K562 (cell line): ENCODE measurements around the gene TRIM27. TPM values are rescaled to one million over a fixed set of nuclear protein-coding genes. Genes with fewer than 3 reads are reported as not detected.

Experiments used
- KDM2B ChIP-seq: fragments of 250-450 bp; sonication (Bioruptor Pico); IDR thresholded peaks from 2 replicates; pipeline ENCODE4 v1.8.0; 2021; ENCODE audit warnings: mild to moderate bottlenecking, moderate library complexity
- TBP ChIP-seq: optimal IDR thresholded peaks from 2 replicates; pipeline ENCODE3; 2011; ENCODE audit warnings: low read depth, low read length, improper control_type of control experiment
- ZBTB33 ChIP-seq: sonication (generic); formaldehyde crosslinking; IDR thresholded peaks from 2 replicates; pipeline ENCODE4 v1.8.1; 2023; ENCODE audit warnings: mild to moderate bottlenecking, missing genetic modification reagents
- ZBTB40 ChIP-seq, 2 experiments: fragments of 450-650 bp in 1 of 2; sonication (generic) in 1 of 2; formaldehyde crosslinking in 1 of 2; IDR thresholded peaks; 2 replicates each; pipeline versions ENCODE4 v1.7.1 to v1.9.0; 2016 to 2022; ENCODE audit warnings: inconsistent platforms in 1 of 2, mild to moderate bottlenecking in 1 of 2, missing genetic modification reagents in 1 of 2
- ZNF512 ChIP-seq: IDR thresholded peaks from 2 replicates; pipeline ENCODE4 v1.6.1; 2016; ENCODE audit warnings: missing genetic modification characterization, missing compliant biosample characterization
- ZNF764 ChIP-seq: fragments of 250-450 bp; sonication (Bioruptor Pico); IDR thresholded peaks from 2 replicates; pipeline ENCODE4 v1.4.0; 2020; ENCODE audit warnings: low read depth, mild to moderate bottlenecking, moderate library complexity
- polyA plus RNA-seq, 8 experiments: library from polyadenylated mRNA; depleted of rRNA in 4 of 8; stranded (reverse) in 5 of 8; unstranded in 3 of 8; fragments of >200 nt; fragmentation: Nextera tagmentation in 2 of 8; fragmentation: Illumina TruSeq in 1 of 8; extraction: Ambion mirVana in 2 of 8; extraction: Trizol in 1 of 8; gene quantifications; 2 replicates each; pipeline versions ENCODE4 v1.2.1 to v1.2.3, GENCODE V29; 2011 to 2014; ENCODE audit warnings: inconsistent platforms in 1 of 8, missing spikeins in 1 of 8
- total RNA-seq, 7 experiments: library from RNA; depleted of rRNA in 6 of 7; stranded (reverse); fragments of >200 nt in 6 of 7; fragmentation: Illumina TruSeq in 2 of 7; extraction: Trizol in 2 of 7; gene quantifications; 2 replicates each; pipeline versions ENCODE4 v1.2.1 to v1.2.3, GENCODE V29; 2011 to 2021; ENCODE audit warnings: low replicate concordance in 1 of 7

The TRIM27 gene
- total and polyA plus RNA-seq, 9 of the 15 experiments (the other 6 are each of a cell fraction or from before 2014, with no cell fraction given), result 37.7 to 235 (median 122) TPM

- TF ChIP-seq TBP, result peak; percentile 99
- peak; percentile 57; the same call in 1 of the 2 replicates for TF ChIP-seq ZNF764 (CRISPR knock-in tag)
- TF ChIP-seq ZNF512, result no peak
- peak; percentile 8; the same call in 1 of the 2 replicates for TF ChIP-seq KDM2B (CRISPR knock-in tag)
- TF ChIP-seq ZBTB40 (IDR thresholded peaks at IDR 0.05), result peak; percentile 90
- no peak for TF ChIP-seq ZBTB40 (CRISPR knock-in tag; IDR thresholded peaks at IDR 0.05)
- TF ChIP-seq ZBTB33 (CRISPR knock-in tag), result peak; percentile 90
These were observed 60.0 kb downstream of the TRIM27 start (continued) for GRCh38 chr6:28863604-28864325.
